Activated T-helper 9 cell treated with anti-CD3 and anti-CD28 coated beads, Interleukin-2, amount 50 U/mL, for 16 hours (primary cell): Measurements from ENCODE around the gene COL27A1.

Source experiments
- DNase-seq: peaks from one replicate; pipeline ENCODE4 v3.0.0-alpha.2; 2020; ENCODE audit warnings: low read depth

Gene COL27A1

GRCh38 chr9:114247491-114247890 lies 92.2 kb downstream of the COL27A1 start:
- no peak for DNase-seq

GRCh38 chr9:114248299-114248707 lies 93.0 kb downstream of the COL27A1 start:
- no peak for DNase-seq

- DNase-seq = no peak
These were observed 94.3 kb downstream of the COL27A1 start for GRCh38 chr9:114249424-114250234.

GRCh38 chr9:114250235-114250568 lies 94.9 kb downstream of the COL27A1 start:
- DNase-seq = no peak

- DNase-seq = no peak
These were observed 95.3 kb downstream of the COL27A1 start for GRCh38 chr9:114250648-114251047.

- no peak for DNase-seq
These were observed 97.1 kb downstream of the COL27A1 start for GRCh38 chr9:114252394-114252793.

- no peak for DNase-seq
These were observed 101.5 kb downstream of the COL27A1 start for GRCh38 chr9:114256827-114257328.

- no peak for DNase-seq
These were observed 102.9 kb downstream of the COL27A1 start for GRCh38 chr9:114258218-114258617.

- DNase-seq = no peak
These were observed 103.8 kb downstream of the COL27A1 start for GRCh38 chr9:114258866-114259797.

- DNase-seq = no peak
These were observed 104.6 kb downstream of the COL27A1 start for GRCh38 chr9:114259798-114260523.

GRCh38 chr9:114261026-114261425 lies 105.7 kb downstream of the COL27A1 start:
- no peak for DNase-seq

- no peak for DNase-seq
These were observed 106.7 kb downstream of the COL27A1 start for GRCh38 chr9:114261987-114262386.

- DNase-seq = no peak
These were observed 108.6 kb downstream of the COL27A1 start for GRCh38 chr9:114263853-114264510.

- no peak for DNase-seq
These were observed 109.6 kb downstream of the COL27A1 start for GRCh38 chr9:114264806-114265550.

- DNase-seq = no peak
These were observed 111.6 kb downstream of the COL27A1 start for GRCh38 chr9:114266969-114267368.

GRCh38 chr9:114269023-114269422 lies 113.7 kb downstream of the COL27A1 start:
- no peak for DNase-seq

GRCh38 chr9:114270120-114270975 lies 115.0 kb downstream of the COL27A1 start:
- DNase-seq = no peak

GRCh38 chr9:114271556-114272510 lies 116.5 kb downstream of the COL27A1 start:
- no peak for DNase-seq
